GM10266 (cell line): ENCODE results near the gene FBLN2.

Experiments
- DNase-seq: peaks from one replicate; pipeline ENCODE4 v3.0.0; 2012; ENCODE audit errors: extremely low spot score
- CTCF ChIP-seq: IDR thresholded peaks from 2 replicates; pipeline ENCODE4 v1.5.1; 2012; ENCODE audit warnings: mild to moderate bottlenecking, low read depth; ENCODE audit not compliant: control insufficient read depth, insufficient read depth; ENCODE audit errors: missing control alignments

FBLN2 gene

GRCh38 chr3:13504161-13504831, 44.6 kb upstream of the FBLN2 start:
- TF ChIP-seq CTCF = no peak
- no peak for DNase-seq

DNA sequence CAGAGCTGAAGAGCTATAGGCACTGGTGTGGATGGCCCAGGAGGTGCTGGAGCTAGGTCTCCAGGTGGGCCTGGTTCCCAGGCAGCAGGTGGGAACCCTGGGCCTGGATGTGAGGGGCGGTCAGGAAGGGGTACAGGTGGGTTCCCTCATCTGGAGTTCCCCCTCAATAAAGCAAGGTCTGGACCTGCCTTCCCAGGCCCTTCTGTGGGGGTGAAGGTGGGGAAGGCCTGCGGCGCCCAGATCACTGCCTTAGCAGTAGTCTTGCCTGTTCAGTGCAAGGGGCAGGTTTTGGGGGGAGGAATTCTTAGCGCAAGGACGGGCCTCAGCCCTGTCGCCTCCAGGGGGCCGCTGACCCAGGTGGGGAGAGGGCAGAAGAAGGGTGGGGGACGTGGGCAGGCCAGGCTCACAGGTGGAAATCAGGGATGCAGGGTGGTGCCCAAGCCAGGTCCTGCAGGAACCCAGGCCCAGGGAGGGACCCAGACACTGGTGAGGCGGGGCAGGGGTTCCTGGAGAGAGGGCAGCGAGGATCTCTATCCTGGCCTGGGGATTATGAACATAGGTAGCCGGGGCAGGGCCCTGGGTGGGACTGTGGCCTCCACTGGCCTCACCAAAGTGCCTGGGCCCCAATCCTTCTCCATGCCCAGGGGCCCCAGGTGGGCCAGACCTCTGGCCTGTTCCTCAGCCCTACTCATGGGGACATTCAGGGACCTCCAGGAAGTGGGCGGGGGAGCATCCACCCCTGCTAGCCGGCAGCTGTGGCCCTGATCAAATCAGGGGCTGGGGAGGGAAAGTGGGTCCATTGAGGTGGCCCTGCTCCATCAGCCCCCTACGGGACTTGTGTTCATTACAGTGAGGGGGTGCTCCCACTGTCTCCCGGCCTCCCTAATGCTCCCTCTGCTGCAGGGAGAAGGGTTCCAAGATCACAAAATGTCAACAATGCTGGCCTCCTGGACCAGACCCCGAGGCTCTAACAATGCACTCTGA, 43.5 kb upstream of the FBLN2 start:
- TF ChIP-seq CTCF = no peak

GRCh38 chr3:13506239-13506638, 42.7 kb upstream of the FBLN2 start:
- DNase-seq = no peak
- TF ChIP-seq CTCF = no peak

More for the DNA sequence above, 43.5 kb upstream of the FBLN2 start:
- DNase-seq = no peak

DNA sequence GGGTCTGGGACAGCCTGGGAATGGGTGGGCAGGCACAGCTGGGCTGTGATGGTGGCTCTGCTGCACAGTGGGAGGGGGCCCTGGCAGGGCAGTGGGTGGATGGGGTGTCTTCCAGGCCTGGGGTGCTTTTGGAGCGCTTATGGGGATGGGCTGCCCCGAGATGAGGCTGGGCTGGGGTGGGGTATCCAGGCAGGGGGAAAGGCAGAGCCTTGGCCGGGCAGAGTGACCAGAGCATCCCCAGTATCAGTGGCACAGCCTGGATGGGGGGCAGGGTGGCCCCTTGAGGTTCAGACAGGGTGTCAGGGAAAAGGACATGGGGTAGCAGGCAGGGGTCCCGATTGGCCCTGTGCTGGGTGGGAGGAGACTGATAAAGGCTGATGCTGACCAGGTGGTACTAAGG, 42.2 kb upstream of the FBLN2 start:
- TF ChIP-seq CTCF = no peak
- DNase-seq = no peak

DNA sequence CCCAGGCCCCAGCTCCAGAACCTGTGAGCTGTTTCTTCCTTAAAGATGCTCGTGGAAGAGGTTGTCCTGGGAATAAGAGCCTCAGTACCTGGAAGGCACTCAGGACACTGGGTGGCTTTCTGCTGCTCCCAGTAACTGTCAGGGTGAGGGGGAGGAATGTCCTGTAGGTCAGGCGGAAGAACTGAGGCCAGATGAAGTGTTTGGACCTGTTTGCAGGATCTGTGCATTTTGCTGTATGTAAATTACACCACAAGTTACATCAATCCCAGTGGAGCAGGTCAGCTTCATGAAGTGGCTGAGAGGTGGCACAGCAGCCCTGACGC, 41.7 kb upstream of the FBLN2 start:
- no peak for DNase-seq
- TF ChIP-seq CTCF = no peak

DNA sequence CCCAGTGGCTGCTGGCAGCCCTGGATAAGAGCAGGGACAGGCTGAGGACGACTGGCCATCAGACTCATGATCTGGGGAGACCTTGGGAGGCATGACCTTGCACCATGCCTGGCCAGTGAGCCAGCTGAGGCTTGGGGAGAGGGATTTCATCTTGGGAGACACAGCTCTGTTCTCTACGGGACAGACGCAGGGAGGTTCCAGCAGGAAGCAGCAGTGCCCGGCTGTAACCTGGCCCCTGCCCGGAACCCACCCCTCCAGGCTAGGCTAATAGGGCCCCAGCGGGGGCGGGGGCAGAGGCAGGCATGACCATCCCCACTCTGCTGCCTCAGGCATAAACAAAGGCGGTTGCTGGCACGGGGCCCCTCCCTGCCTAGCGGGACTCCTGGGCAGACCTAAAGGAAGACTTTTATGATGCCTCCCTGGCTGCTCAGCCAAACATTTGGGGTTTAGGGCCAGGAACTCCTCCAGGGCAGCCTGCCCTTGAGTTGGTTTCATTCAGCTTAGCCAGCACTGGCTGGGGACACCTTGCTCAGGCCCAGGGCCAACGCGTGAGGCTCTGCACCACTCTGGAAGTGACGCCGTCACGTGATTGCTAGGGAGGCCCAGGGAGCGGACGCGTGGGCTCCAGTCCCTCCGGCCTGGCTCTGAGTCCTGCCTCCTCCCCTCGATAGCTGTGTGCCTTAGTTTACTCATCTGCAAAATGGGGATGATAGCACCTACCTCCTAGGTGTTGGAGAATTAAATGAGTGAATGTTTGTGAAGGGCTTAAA, 41.2 kb upstream of the FBLN2 start:
- TF ChIP-seq CTCF = no peak
- no peak for DNase-seq
